ENCODE data around the gene SLC41A2. TPM values are rescaled to one million over a fixed set of nuclear protein-coding genes. Genes with fewer than 3 reads are reported as not detected.

The SLC41A2 gene
- total and polyA plus RNA-seq, 10 donors: 1.1 to 21.1 (median 12.1) TPM

GRCh38 chr12:104957719-104958000, 430 bp downstream of the SLC41A2 start:
- Histone ChIP-seq H3K27me3 (replicated peaks in 1 of 7) (peaks cover 0 to 9% (median 0%) of the 10 kb centered on the region in 7 donors), H3K4me1 (peaks cover 10 to 33% (median 15%) of the 10 kb centered on the region in 6 donors), H3K4me3 (peak overlapping the region; percentile 63 to 96 (median 74)), H3K36me3 (no peaks in the 10 kb centered on the region), H3K9me3 (no peaks in the 10 kb centered on the region), H3K27ac (peak overlapping the region in 5 of 8 donors; percentile 59 to 89 (median 78))
- WGBS, 5 donors: 0 to 2% (median 1%) methylated on average over 13 to 31 of the region's 31 CpGs
- TF ChIP-seq POLR2AphosphoS5 (IDR thresholded peaks at IDR 0.05) (no peak), CTCF (IDR thresholded peaks at IDR 0.05 in 8 of 11, conservative IDR thresholded peaks at IDR 0.05 in 3 of 11) (no peak), POLR2A (IDR thresholded peaks at IDR 0.05) (no peak)
- DNase-seq: no peak
- intact Hi-C loops (cut with DNase I; ENCODE audit: low total_unique reads): no loop called here

GRCh38 chr12:104956870-104957718, 996 bp downstream of the SLC41A2 start:
- Histone ChIP-seq H3K27me3 (replicated peaks in 1 of 7) (peaks cover 0 to 9% (median 0%) of the 10 kb centered on the region in 7 donors), H3K36me3 (no peaks in the 10 kb centered on the region), H3K9me3 (no peaks in the 10 kb centered on the region), H3K4me1 (peaks cover 10 to 33% (median 15%) of the 10 kb centered on the region in 6 donors), H3K4me3 (peak overlapping the region; percentile 63 to 96 (median 74)), H3K27ac (peak overlapping the region in 5 of 8 donors; percentile 59 to 89 (median 78))
- 35 to 45% (median 39%) methylated on average over 13 of the region's 13 CpGs for WGBS, 5 donors
- no peak for DNase-seq
- intact Hi-C loops (cut with DNase I; ENCODE audit: low total_unique reads): no loop called here
- TF ChIP-seq CTCF (IDR thresholded peaks at IDR 0.05 in 8 of 11, conservative IDR thresholded peaks at IDR 0.05 in 3 of 11) (no peak), POLR2AphosphoS5 (IDR thresholded peaks at IDR 0.05) (no peak), POLR2A (IDR thresholded peaks at IDR 0.05) (no peak)

DNA sequence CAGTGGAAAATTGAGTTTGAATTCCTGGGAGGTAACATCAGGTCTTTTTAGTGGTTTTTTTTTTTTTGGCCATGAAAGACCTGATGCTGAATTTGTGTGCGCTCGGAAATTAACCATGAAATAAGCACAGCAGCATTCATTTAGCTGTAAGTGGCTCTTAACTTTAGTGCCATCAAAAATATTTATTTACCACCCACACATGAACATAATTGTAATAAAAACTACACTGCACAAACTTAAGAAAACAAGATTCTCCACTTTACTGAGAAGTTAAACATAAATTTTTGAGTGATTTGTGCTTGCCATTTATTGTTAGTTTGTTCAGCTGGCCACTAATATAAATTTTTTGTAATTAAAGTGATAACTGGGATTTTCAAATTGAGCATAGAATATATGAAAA, 2.4 kb downstream of the SLC41A2 start:
- Histone ChIP-seq H3K9me3 (no peaks in the 10 kb centered on the region), H3K27me3 (replicated peaks in 1 of 7) (peaks cover 0 to 9% (median 0%) of the 10 kb centered on the region in 7 donors), H3K27ac (no peak overlapping the region), H3K4me1 (peaks cover 10 to 33% (median 15%) of the 10 kb centered on the region in 6 donors), H3K36me3 (no peaks in the 10 kb centered on the region), H3K4me3 (no peak overlapping the region)
- TF ChIP-seq CTCF (IDR thresholded peaks at IDR 0.05 in 8 of 11, conservative IDR thresholded peaks at IDR 0.05 in 3 of 11) (no peak), POLR2AphosphoS5 (IDR thresholded peaks at IDR 0.05) (no peak), POLR2A (IDR thresholded peaks at IDR 0.05) (no peak)
- intact Hi-C loops (cut with DNase I; ENCODE audit: low total_unique reads): no loop called here
- WGBS, 5 donors: 97 to 98% (median 97%) methylated on average over 2 of the region's 2 CpGs
- DNase-seq: no peak

- no peak for TF ChIP-seq CTCF (IDR thresholded peaks at IDR 0.05 in 8 of 11, conservative IDR thresholded peaks at IDR 0.05 in 3 of 11)
- TF ChIP-seq POLR2A (IDR thresholded peaks at IDR 0.05): no peak
- no peak for TF ChIP-seq POLR2AphosphoS5 (IDR thresholded peaks at IDR 0.05)
- Histone ChIP-seq H3K27me3 (replicated peaks in 1 of 7) (peaks cover 0 to 9% (median 0%) of the 10 kb centered on the region in 7 donors), H3K4me3 (no peak overlapping the region), H3K36me3 (no peaks in the 10 kb centered on the region), H3K9me3 (no peaks in the 10 kb centered on the region), H3K27ac (no peak overlapping the region), H3K4me1 (peaks cover 0 to 16% (median 5%) of the 10 kb centered on the region in 6 donors)
- 78 to 89% (median 80%) methylated on average over 2 of the region's 2 CpGs for WGBS, 5 donors
- no peak for DNase-seq
- intact Hi-C loops (cut with DNase I; ENCODE audit: low total_unique reads): no loop called here
Observed at GRCh38 chr12:104953323-104953722, 4.8 kb downstream of the SLC41A2 start.

Data from spleen (tissue), 11 donors.